Measurements from ENCODE around the gene TADA2B.

DNA sequence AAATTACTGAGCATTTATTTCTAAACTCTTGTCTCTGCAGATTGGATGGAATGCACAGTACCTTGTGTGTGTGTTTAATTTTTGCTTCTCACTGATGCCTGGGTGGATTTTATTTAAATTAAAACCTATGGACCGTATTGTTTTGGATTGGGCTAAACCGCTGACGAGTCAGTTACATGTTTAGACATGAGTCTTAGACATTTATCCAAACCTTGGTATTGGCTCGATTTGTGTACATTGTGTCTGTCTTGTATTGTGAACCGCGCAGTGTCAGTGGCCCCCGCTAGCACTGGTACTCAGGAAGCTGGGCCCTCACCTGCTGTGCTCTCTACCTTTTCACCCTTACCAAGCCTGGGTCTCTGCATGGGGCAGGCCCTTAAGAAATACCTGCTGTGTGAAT is 40.8 kb upstream of the TADA2B start:
- TF ChIP-seq, protein P1, sequence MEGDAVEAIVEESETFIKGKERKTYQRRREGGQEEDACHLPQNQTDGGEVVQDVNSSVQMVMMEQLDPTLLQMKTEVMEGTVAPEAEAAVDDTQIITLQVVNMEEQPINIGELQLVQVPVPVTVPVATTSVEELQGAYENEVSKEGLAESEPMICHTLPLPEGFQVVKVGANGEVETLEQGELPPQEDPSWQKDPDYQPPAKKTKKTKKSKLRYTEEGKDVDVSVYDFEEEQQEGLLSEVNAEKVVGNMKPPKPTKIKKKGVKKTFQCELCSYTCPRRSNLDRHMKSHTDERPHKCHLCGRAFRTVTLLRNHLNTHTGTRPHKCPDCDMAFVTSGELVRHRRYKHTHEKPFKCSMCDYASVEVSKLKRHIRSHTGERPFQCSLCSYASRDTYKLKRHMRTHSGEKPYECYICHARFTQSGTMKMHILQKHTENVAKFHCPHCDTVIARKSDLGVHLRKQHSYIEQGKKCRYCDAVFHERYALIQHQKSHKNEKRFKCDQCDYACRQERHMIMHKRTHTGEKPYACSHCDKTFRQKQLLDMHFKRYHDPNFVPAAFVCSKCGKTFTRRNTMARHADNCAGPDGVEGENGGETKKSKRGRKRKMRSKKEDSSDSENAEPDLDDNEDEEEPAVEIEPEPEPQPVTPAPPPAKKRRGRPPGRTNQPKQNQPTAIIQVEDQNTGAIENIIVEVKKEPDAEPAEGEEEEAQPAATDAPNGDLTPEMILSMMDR (conservative IDR thresholded peaks at IDR 0.05; ENCODE audit: low read length): no peak
- TF ChIP-seq EZH2phosphoT487 (IDR thresholded peaks at IDR 0.05; ENCODE audit: borderline replicate concordance): no peak

Data from Loucy (cell line).